NCI-H2227 (cell line): ENCODE results near the gene TMEM43.

Experiments used
- DNase-seq: peaks from one replicate; lab custom pipeline; 2025; ENCODE audit not compliant: unreplicated experiment; lab: John Stamatoyannopoulos, UW

Gene TMEM43

GRCh38 chr3:14150491-14151230, 25.8 kb downstream of the TMEM43 start:
- no peak for DNase-seq

DNA sequence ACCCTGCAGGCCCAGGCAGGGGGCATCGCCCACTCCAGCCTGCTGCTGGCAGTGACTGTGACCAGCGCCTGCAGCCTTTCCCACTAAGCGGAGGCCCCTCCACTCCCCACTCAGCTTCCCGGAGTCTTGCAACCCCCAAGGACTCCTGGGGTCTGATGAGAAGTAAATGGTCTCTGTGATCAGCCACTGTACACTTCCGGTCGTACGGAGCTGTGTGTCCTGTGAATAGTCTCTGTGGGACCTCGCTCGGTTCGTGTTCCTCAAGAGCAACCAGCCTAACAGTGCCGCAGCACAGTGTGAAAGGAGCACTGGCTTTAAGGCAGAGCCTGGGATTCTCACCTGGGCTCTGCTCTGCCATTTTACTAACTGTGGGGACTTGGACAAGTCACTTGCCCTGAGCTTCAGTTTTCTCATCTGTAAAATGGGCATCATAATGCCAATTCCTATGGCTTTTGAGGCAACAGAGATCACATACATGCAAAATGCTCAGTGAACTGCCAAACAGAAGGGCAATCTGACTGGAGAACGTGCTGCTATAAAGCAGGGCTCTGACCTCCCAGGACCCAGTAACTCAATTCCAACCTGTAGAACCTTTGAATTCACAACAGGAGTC, 26.7 kb downstream of the TMEM43 start:
- no peak for DNase-seq

- DNase-seq: no peak
Observed at GRCh38 chr3:14152233-14152962, 27.5 kb downstream of the TMEM43 start.

DNA sequence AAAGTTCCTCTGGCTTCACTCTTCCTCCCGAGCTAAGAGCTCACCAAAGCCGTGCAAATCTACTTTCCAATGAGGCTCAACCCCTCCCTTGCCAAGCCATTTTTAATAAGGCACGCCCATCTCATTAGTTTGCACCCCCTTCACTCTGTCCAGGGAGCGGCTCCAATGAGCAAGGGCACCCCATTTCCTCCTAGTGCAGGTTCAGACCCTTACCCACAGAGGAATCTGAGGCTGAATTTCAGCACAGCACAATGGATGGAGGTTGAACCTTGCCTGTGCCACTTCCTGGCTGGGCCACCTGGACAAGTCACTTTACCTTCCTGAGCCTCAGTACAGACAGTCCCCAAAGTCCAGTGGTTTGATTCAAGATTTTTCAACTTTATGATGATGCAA, 28.1 kb downstream of the TMEM43 start:
- no peak for DNase-seq

GRCh38 chr3:14153663-14154062, 28.8 kb downstream of the TMEM43 start:
- no peak for DNase-seq

GRCh38 chr3:14154276-14154675, 29.4 kb downstream of the TMEM43 start:
- DNase-seq: no peak

GRCh38 chr3:14154895-14155440, 30.1 kb downstream of the TMEM43 start:
- no peak for DNase-seq

DNA sequence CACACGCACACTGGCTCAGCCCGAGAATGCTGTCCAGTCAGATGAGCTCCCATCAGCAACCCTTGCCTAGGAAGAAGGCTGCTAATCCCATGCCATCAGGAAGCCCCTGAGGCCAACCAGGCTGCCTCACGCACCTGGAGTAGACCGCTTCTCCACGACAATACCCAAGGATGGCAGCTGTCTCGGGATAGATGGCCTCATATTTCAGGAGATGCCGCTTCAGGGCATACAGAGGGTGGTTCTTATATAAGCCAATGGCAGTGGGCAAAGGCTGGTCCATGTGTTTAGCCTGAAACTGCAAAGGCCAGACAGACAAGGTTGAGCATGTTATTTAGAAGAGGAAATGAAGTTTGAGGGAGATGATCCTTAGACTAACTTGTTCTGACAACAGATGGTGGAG, 31.3 kb downstream of the TMEM43 start:
- DNase-seq: no peak

DNA sequence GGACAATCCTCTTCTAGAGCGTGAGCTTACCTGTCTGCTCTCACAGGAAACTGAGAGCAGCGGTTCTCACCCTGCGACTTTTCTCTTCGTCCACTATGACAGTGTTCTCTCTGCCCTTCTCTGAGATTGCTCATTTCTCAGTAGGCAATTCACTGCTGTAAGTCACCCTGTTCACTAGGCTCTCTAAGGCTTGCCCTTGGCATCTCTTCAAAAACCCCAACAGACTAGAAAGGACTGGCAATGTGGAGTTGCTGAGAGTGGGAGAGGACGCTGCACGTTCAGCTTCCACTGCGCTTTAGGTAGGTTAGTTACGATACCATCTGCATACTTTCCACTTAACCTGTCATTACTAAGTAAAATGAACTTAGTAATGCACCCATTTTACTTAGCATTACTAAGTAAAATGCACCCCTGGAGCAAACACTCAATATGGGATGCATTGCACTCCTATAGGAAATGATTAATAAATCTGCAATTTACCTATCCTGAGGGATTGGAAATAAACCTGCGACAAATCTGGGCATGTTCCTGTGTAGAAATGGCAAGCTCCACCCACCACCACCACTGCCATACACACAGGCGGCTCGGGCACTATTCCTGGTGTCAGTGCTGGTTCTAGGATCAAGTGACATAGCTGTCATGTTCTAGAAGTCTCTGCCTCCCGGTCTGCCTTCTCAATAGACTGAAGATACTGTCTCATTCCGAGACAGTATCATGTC, 32.1 kb downstream of the TMEM43 start:
- DNase-seq: no peak

DNA sequence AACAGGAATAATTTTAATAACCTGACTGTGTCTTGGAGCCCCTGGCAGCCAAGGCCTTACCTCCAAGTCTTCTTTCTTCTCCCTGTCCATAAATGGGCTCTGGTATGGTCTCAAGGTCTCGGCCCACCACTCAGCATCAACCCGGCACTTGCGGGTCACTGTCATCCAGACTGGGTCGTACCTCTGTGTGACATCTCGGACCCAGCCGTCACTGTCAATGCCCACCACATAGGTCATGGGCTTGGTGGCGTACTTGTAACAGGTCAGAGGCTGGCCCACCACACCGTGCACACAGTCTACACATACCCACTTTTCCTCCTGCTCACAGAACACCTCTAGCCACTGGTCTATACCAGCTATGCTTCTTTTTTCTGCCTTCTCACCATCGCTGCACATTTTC, 33.1 kb downstream of the TMEM43 start:
- no peak for DNase-seq

- no peak for DNase-seq
Observed at GRCh38 chr3:14158370-14158769, 33.5 kb downstream of the TMEM43 start.

- no peak for DNase-seq
Observed at GRCh38 chr3:14159426-14159825, 34.6 kb downstream of the TMEM43 start.

GRCh38 chr3:14161282-14161681, 36.4 kb downstream of the TMEM43 start:
- no peak for DNase-seq

DNA sequence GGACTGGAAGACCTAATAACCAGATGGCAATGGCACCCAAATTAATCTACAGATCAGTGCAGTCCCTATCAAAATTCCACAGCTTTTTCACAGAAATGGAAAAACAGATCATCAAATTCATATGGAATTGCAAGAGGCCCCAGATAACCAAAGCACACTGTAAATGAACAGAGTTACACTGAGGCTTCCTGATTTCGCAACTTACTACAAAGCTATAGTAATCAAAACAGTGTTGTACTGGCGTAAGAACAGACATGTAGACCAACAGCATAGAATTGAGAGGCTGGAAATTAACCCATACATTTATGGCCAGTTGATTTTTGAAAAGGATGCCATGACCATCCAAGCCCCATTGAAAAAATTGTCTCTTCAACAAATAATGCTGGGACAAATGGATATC, 37.3 kb downstream of the TMEM43 start:
- no peak for DNase-seq

GRCh38 chr3:14166877-14167603, 42.2 kb downstream of the TMEM43 start:
- no peak for DNase-seq

- DNase-seq: no peak
Observed at GRCh38 chr3:14169435-14169834, 44.6 kb downstream of the TMEM43 start.

- DNase-seq: no peak
Observed at GRCh38 chr3:14169871-14170270, 45.0 kb downstream of the TMEM43 start.

- no peak for DNase-seq
Observed at GRCh38 chr3:14170531-14171159, 45.8 kb downstream of the TMEM43 start.

GRCh38 chr3:14172496-14172895, 47.6 kb downstream of the TMEM43 start:
- DNase-seq: no peak

DNA sequence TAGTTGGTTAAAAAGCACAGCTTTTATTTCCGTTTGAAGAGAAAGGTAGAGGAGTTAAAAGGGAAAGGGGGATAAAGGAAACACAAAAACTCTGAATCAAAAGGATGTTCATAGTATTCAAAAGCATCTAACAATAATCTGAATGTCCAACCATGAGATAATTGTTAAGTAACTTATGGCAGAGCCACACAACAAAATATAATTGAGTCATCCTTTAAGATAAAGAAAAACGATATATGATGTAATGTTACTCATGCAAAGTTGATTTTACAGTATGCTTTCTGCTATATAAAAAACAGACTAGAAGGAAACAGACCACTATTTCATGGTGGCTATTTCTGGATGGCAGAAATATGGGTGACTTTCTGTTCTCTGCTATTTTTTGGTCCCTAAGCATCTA, 49.6 kb downstream of the TMEM43 start:
- no peak for DNase-seq
